HepG2 (cell line): Measurements from ENCODE around the gene JPH4.

Source experiments
- PAX8 ChIP-seq: sonication (generic); formaldehyde crosslinking; IDR thresholded peaks from 2 replicates; pipeline ENCODE4 v1.8.0; 2022; ENCODE audit warnings: mild to moderate bottlenecking, missing genetic modification reagents, borderline replicate concordance
- POLR2A ChIP-seq, 2 experiments: IDR thresholded peaks; 2 replicates each; pipeline ENCODE4 v1.6.1; 2011; ENCODE audit warnings: low read depth in 2 of 2, low read length in 2 of 2, mild to moderate bottlenecking in 1 of 2, moderate library complexity in 1 of 2; ENCODE audit not compliant: insufficient read depth in 1 of 2
- RARG ChIP-seq: sonication (generic); formaldehyde crosslinking; IDR thresholded peaks from 2 replicates; pipeline ENCODE4 v1.4.0; 2020; ENCODE audit warnings: low read depth, mild to moderate bottlenecking, missing genetic modification reagents
- RFXANK ChIP-seq: IDR thresholded peaks from 2 replicates; pipeline ENCODE4 v1.6.1; 2016
- SNRNP70 ChIP-seq: fragments of 200-400 bp; formaldehyde crosslinking; IDR thresholded peaks from 2 replicates; pipeline ENCODE4 v1.6.1; 2017; ENCODE audit warnings: mild to moderate bottlenecking, low read depth, low read length, moderate library complexity
- TOPORS ChIP-seq: sonication (generic); formaldehyde crosslinking; IDR thresholded peaks from 2 replicates; pipeline ENCODE4 v1.8.0; 2023; ENCODE audit warnings: mild to moderate bottlenecking, missing genetic modification reagents
- ZNF775 ChIP-seq: sonication (generic); formaldehyde crosslinking; IDR thresholded peaks from 2 replicates; pipeline ENCODE4 v1.4.0; 2020; ENCODE audit warnings: missing genetic modification reagents, mild to moderate bottlenecking, moderate library complexity, borderline replicate concordance

DNA sequence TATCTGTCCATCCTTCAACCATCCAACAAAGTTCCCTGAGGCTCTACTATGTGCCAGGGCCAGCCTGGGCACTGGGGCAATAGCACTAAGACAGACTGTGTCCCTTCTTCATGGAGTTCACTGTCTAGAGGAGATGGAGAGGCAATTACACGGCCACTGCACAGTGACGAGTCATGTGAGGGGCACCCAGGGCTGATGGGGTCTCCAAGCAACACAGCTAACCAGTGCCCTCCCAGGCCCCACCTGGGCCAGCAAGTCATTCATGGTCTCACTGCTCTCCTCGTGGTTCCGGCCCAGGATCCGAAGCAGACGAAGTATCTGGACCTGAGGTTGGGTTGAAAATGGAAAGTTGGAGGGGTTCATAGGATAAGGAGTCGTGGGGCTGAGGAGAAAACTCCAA, 13.7 kb downstream of the JPH4 start:
- no peak for TF ChIP-seq PAX8 (CRISPR knock-in tag)
- TF ChIP-seq POLR2A (IDR thresholded peaks at IDR 0.05; ENCODE audit: insufficient read depth in 1 of 2, low read depth in 2 of 2, low read length in 2 of 2) = no peak
- no peak for TF ChIP-seq TOPORS (CRISPR knock-in tag)
- no peak for TF ChIP-seq SNRNP70
- no peak for TF ChIP-seq ZNF775 (CRISPR knock-in tag)
- TF ChIP-seq RFXANK (CRISPR knock-in tag) = no peak
- no peak for TF ChIP-seq RARG (CRISPR knock-in tag)
